Fibroblast of skin of right biceps (primary cell): ENCODE measurements around the gene DCUN1D1.

Experiments used
- DNase-seq: peaks from one replicate; pipeline ENCODE4 v3.0.0-alpha.2; 2013

Gene DCUN1D1

DNA sequence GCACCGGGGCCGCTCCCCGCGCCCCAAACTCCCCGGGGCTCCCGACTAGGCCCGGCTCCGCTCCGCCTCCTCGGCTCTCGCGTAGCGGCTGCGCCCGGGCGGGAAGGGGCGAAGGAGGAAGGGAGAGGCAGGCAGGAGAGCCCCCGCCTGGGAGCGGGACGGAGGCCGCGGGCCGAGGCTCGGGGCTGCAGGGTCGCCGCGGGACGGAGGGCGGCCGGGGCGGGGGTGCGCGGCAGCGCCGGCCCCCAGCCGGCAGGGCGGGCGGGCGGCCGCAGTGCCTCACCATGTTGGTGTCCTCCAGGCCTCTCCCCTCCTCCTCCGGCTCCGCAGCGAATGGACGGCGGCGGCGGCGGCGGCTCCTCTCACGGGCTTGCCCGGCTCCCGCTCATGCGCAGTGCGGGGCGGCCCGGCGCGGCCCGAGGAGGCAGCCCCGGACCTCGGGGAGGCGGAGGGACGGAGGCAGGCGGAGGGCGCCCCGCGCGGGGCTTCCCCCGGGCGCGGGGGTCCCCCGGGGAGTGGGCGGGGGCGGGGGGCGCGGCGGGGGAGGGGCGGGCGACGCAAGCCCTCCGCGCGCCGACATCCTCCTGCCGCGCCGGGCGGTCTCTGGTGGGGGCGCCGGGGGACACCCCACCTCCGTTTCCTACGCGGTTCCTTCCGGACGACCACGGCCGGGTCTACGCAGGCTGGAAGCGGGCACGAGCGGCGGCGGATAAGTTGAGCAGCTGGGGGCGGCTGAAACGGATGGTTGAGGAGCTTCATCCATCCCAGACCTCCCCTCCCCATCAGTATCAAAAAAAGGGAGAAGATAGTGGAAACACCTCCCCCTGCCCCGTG, at the start of gene DCUN1D1:
TSS of gene DCUN1D1 (minus strand) at position 335 of the 834 bp plus-strand sequence. CDS start at position 286, 49 bp downstream.
- DNase-seq = peak; percentile 88

DNA sequence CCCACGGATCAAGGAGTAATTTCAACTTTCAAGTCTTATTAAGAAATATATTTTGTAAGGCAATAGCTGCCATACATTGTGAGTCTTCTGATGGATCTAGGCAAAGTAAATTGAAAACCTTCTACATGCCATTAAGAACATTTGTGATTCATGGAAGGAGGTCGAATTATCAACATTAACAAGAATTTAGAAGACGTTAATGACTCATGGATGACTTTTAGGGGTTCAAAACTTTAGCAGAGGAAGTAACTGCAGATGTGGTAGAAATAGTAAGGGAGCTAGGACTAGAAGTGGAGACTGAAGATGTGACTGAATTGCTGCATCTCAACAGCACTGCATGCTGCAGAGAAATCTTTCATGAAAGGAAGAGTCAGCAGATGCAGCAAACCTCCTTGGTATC, 48.1 kb upstream of the DCUN1D1 start:
- no peak for DNase-seq

DNA sequence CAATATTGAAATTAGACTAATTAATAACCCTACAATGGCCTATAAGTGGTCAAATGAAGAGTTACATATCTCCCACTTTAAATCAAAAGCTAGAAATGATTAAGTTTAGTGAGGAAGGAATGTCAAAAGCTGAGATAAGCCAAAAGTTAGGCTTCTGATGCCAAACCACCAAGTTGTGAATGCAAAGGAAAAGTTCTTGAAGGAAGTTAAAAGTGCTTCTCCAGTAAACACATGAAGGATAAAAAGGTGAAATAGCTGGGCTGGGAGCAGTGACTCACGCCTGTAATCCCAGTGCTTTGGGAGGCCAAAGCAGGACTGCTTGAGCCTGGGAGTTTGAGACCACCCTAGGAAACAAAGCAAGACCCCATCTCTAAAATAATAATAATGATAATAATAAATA, 46.9 kb upstream of the DCUN1D1 start:
- DNase-seq = no peak

DNA sequence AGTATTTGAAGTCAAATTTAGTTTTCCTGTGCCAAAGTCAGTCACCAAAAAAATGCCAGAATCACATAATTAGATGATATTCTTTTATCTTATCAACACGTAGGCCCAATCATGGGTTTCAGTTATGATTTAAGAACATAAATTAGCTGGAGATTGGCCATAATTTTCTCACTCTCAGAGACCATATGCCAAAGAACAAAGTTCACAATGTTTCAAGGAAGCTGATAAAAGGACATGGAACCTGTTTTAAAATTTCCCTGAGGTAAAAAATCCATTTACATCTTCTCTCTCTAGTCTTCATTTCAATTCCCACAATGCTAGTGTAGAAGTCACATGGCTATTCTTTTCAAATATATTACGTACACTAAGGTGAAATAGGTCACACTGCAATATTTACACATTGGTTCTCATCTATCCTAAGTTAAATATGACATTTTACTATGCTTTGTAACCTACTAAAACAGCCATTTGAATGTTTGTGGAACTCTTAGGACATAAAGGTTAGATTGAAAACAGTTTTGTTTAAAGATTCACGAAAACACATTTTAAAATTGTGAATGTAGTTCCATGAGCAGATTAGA, 42.7 kb upstream of the DCUN1D1 start:
- no peak for DNase-seq

DNA sequence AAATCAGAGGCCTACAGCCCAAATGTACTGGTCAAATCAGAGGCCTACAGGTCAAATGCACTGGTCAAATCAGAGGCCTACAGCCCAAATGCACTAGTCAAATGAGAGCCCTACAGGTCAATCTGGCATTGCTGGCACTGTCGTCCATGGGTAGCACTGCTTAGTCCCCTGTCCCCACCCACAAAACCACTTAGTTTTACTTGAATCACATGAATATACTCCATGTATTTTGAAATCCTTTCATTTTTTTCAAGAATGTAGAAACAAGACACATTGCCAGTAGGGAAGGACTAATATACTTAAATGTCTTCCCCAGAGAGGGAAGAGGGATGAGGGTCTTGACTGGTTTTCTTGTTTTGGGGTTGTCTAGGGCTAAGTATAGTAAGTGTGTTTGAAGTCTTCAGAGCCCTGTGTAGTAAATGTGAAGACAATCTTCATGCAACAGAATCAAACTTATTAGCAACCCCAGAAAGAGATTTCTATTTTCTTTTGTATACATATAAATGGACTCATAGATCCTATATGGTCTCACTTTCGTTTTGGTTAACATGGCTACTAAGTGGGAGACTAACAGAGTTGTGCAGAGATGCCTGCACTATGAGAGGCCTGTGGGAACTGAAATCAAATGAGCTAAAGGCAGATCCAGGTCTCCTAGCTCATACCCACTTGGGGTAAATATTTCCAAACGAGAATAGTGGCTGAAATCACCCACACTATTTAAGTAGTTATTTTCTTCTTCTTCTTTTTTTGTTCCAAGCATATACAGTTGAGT, 38.3 kb upstream of the DCUN1D1 start:
- no peak for DNase-seq

DNA sequence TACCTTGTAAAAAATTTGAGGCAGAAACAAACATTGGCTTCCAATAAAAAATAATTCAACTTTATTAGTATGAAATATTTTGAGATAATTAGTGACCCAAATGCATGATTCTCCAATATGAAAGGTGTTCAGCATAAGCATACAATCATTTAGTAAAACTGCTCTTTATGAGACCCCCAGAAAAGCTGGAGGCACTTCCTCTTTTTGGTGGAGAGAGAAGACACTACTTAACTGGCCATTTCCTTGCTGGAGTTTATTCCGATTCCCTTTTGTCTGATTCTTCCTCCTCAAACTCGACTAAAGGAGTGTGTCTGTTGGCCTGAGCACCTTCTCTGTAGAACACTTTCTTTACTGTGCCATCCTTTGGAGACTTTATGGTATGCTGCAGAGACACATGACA, 34.8 kb upstream of the DCUN1D1 start:
- no peak for DNase-seq

DNA sequence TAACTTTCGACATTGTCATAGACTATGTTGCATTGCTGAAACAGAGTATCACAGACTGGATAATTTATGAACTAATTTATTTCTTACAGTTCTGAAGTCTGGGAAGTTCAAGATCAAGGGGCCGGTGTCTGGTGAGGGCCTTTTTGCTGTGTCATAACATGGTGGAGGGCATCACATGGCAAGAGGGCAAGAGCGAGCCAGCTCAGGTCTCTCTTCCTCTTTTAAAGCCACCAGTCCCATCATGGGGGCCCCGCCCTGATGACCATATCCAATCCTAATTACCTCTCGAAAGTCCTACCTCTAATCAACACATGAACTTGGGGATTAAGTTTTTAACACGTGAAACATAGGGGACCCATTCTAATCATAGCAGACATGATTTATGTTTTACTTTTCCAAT, 33.5 kb upstream of the DCUN1D1 start:
- no peak for DNase-seq

DNA sequence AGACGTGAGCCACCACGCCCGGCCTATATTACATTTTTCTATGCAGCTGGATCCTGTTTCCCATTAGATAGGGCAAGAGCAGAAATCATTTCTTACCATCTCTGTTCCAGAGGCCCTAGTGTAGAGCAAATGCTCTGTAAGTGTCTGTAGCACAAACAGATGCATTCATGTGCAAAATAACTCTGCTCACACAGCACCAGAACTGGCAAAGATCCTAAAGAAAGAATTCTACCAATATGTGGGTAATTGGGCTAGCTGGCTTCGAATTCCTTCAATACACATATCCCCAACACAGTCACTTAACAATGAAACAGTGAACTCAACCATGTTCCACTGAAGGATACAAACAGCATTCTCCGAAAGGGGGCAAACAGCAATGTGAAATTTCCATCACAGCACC, 32.7 kb upstream of the DCUN1D1 start:
- DNase-seq = no peak

DNA sequence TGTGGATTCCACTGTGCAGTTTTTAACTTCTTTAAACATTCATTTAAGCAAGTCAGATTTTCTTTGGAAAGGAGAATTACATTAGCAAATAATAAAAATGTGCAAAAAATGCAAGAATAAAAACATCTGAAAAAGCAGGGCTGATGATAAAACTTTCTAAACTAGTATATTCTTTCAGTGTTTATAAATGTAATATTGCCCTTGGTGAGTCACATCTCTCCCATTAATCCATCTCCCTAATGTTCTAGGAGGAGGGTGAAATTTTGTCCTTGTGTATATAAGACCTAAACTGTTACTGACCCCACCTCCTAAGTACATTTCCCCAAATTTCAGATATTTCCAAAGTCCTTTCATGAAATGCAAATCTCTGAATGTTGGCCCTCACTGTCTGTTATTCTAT, 28.5 kb upstream of the DCUN1D1 start:
- no peak for DNase-seq

DNA sequence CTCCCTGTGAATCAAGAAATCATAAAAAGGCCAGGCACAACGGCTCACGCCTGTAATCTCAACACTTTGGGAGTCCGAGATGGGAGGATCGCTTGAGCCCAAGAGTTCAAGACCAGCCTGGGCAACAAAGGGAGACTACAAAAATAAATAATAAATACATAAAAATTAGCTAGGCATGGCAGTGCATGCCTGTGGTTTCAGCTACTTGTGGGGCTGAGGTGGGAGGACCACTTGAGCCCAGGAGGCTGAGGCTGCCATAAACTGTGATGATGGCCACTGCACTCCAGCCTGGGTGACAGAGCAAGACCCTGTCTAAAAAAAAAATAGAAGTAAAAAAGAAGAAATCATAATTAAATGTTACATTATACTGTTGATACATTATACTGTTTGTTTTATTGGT, 28.0 kb upstream of the DCUN1D1 start:
- no peak for DNase-seq

DNA sequence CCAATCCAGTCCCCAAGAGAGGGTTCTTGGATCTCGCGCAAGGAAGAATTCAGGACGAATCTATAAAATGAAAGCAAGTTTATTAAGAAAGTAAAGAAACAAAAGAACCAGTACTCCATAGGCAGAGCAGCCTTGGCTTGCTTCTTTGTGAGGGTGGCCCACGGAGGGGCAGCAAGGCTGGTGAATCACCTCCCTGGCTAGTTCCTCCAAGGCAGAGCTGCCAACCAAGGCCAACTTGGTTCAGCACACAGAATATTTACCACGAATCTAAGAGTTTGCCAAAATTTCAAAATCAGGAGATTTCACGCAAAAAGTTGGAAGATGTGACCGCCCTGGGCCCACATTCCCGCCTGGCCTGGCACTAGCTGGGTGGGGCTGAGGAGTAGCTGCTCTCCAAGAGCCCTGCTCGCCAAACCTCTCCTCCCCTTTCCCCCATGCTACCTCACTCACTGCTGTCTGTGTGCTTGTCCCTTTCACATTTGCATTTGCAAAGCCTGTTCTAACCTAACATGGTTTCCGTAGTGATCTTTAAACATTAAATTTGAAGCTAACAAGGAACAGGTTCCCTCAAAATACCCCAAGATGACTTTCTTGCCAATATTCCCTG, 26.2 kb upstream of the DCUN1D1 start:
- DNase-seq = no peak

DNA sequence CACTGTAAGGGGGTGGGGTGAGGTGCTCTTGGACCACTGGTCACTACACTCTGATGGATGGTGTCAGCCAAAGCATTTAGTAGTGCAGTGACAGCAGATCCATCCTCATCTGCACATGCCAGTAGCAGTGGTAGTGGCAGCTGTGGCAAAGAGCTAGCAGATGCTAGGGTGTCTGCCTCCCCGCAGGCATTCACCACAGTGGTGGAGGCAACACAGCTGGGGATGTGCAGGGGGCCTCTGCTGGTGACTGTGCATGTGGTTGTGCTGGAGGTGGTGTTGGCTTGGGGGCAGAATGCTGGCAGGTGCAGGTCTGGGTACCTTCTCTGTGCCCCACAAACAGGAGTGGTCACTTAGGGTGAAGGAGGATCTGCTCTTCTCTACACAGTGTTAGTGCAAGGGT, 19.4 kb upstream of the DCUN1D1 start:
- DNase-seq = no peak

DNA sequence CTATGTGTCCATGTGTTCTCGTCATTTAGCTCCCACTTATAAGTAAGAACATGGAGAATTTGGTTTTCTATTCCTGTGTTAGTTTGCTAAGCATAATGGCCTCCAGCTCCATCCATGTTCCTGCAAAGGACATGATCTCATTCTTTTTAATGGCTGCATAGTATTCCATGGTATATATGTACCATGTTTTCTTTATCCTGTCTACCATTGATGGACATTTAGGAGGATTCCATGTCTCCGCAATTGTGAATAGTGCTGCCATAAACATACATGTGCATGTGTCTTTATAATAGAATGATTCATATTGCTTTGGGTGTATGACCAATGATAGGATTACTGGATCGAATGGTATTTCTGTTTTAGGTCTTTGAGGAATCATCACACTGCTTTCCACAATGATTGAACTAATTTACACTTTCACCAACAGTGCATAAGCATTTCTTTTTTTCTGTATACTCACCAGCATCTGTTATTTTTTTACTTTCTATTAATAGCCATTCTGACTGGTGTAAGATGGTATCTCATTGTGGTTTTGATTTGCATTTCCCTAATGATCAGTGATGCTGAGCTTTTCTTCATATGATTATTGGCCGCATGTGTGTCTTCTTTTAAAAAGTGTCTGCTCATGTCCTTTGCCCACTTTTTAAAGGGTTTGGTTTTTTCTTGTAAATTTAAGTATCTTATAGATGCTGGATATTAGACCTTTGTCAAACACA, 13.3 kb upstream of the DCUN1D1 start:
- peak; percentile 17 for DNase-seq

DNA sequence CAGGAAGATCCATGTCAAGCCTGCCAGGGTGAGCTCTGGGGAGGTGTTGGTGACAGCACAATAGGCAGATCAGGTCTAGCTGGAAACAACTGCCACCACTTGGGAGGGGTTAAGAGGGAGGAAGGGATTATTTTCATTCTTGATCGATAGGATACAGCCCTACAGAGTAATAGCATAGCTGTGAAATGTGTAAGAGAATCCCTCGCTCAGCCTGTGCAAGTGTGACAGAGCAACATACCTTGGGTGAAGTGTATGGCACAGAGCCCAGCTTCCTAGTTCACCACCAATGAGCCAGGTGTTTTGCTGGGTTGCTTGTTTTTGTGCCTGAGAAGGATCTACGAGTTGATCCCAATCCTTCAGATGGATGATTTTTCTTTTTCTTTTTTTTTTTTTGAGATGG, 9.2 kb upstream of the DCUN1D1 start:
- DNase-seq = no peak

DNA sequence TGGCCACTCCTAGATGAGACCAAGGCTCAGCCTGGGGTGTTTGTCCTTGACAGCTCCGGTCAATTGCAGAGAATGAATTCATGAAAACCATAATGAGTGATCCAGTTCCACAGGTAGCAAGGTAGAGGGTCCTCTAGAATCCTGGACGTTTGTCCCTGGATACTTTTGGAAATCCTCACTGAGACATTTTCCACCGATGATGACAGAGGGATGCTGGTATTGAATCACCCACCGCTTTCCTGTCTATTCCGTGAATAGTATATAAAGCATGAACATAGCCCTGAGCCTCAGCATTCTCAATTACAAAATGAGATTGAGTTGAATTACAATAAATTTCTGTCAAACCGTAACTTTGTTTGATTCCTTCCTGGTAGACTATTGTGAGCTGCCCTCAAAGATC, 5.7 kb upstream of the DCUN1D1 start:
- no peak for DNase-seq

DNA sequence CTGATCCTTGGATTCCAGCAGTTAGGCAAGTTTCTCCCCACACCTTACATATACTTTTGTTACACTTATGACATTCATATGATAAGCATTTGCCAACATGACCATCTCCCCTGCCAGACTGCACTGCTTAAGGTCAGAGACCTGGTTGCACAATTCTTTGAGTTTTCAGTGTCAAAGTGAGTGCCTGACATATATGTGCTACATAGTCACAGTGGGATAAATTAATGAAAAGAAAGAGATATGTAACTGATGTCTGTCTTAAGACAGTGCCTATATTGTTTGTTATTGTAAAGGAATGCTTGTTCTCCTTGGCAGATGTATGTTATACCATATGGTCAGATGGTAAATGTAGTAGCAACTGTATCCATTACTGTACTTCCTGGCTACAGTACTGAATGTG, 3.5 kb upstream of the DCUN1D1 start:
- DNase-seq = no peak

DNA sequence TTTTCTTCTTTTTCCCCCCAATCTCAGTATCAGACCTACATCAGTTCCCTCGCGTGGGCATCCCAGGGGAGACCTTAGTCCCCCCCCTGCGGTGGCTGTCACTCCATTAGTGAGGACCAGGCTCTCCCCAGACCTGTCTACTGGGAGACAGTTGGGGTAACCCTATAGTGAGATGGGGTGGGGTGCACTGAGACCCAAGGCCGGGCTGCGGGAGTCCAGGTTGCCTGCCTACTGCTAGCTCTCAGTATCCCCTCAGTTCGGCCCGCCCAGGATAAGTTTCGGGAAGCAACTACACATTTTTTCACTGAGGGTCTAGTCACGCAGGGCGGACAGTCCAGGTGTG, 671 bp upstream of the DCUN1D1 start:
- DNase-seq = no peak

DNA sequence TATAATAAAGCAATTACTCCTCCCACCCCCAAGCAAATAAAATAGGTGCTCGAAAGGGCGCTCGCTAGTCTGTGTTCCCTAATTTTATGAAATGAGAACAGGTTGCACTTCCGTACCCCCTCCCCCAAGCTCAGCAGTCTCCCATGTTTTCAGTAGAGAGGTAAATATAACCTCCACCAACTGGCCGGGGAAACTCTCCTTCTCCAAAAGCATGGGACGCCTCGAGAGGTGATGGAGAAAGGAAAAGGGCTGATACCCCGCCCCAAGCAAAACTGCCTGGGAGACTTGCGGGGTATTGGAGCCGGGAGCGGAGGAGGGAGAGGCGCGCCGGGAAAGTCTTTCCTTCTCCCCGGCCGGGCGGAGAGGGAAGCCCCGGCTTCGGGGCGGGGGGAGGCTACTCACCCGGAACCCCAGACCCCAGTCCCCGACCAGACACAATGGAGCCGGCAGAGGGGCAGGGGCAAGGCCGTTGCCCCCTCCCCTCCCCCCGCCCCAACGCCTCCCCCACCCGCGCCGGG, 605 bp downstream of the DCUN1D1 start:
- peak; percentile 25 for DNase-seq

DNA sequence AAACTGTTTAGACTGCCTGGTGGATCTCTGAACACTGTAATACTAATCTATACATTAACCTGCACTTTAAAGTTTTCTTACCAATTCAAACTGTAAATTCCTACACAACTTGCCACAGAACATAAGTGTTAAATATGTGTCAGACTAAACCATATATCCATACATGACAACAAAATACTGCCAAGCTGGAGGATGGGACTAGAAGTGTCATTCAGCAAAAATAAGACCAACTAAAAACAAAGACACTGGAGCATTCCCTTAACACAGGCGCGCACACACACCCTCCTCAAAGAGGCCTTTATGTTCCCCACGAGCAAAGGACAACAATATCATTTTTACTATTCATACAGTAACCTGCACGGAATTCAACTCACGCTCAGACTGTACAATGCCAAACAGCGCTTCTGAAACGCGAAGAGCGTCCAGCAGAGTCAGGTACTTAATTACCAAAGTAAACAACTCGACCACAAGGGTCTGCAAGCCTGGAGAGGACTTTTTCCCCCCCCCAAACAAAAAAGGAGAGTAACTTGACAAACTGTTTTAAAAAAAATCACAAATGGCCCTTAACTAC, 1.1 kb downstream of the DCUN1D1 start:
- DNase-seq = no peak

DNA sequence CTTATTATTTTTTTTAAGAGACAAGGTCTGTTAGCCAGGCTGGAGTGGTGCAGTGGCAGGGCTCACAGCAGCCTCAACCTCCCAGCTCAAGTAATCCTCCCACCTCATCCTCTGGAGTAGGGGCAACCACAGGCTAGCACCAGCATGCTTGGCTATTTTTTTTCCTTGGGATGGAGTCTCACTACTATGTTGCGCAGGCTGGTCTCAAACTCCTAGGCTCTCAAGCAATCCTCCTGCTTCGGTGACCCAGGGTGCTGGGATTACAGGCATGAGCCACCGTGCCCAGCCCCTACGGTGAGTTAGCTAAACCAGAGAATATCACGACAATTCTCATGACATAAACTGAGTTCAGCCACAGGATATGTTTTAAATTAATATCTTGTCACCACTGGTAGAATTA, 2.0 kb downstream of the DCUN1D1 start:
- DNase-seq = no peak

DNA sequence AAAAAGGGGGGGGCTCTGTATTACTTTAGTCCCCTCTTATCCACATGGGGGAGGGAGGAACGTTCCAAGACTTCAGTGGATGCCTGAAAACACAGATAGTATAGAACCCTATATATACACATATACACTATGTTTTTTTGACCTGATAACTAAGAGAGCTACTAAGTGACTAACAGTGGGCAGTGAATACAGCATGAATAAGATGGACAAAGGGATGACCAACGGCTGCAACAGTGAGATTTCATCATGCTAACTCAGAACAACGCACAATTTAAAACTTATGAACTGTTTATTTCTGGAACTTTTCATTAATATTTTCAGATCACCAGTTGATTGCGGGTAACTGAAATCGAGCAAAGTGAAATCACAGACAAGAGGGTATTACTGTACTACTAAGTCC, 7.3 kb downstream of the DCUN1D1 start:
- DNase-seq = no peak

DNA sequence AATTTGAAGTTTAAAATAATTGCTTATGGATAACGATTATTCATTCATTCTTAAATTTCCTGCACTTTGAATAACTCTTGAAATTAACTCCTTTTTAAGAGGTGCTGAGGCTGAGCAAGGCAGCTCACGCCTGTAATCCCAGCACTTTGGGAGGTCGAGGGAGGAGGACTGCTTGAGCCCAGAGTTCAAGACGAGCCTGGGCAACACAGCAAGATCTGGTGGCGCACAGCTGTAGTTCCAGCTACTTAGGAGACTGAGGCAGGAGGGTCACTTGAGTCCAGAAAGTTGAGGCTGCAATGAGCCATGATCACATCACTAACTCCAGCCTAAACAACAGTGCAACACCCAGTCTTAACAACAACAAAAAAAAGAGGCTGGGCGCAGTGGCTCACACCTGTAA, 8.0 kb downstream of the DCUN1D1 start:
- no peak for DNase-seq
